SK-N-SH treated with all-trans-retinoic acid at 6 μM for 48 hours (cell line): ENCODE data around the gene ZNF460.

Source experiments
- ATAC-seq: fragments of 200-7000 bp; cut with Tn5 transposase; 3 replicates; pipeline ENCODE4 v1.9.1; 2020; ENCODE audit warnings: mild to moderate bottlenecking, moderate library complexity
- ARNTL ChIP-seq: fragments of 450-650 bp; formaldehyde crosslinking; IDR thresholded peaks from 2 replicates; pipeline ENCODE4 v1.5.0; 2020; ENCODE audit warnings: low read depth, mild to moderate bottlenecking, moderate library complexity, borderline replicate concordance
- BACH2 ChIP-seq: fragments of 250-450 bp; sonication (Bioruptor Pico); IDR thresholded peaks from 2 replicates; pipeline ENCODE4 v1.9.0; 2021; ENCODE audit warnings: mild to moderate bottlenecking, borderline replicate concordance
- CSDC2 ChIP-seq: fragments of 250-450 bp; sonication (Bioruptor Pico); IDR thresholded peaks from 2 replicates; pipeline ENCODE4 v1.5.0; 2020; ENCODE audit warnings: mild to moderate bottlenecking, moderate library complexity
- ESRRG ChIP-seq: fragments of 250-450 bp; sonication (Bioruptor Pico); IDR thresholded peaks from 2 replicates; pipeline ENCODE4 v1.6.1; 2021; ENCODE audit warnings: mild to moderate bottlenecking
- ISL1 ChIP-seq: fragments of 250-450 bp; sonication (Bioruptor Pico); IDR thresholded peaks from 2 replicates; pipeline ENCODE4 v2.1.2; 2022; ENCODE audit warnings: mild to moderate bottlenecking, moderate library complexity
- OSR1 ChIP-seq: fragments of 250-450 bp; sonication (Bioruptor Pico); IDR thresholded peaks from 2 replicates; pipeline ENCODE4 v1.8.0; 2022; ENCODE audit warnings: moderate library complexity, mild to moderate bottlenecking, inconsistent platforms
- PPARA ChIP-seq: fragments of 250-450 bp; sonication (Bioruptor Pico); IDR thresholded peaks from 2 replicates; pipeline ENCODE4 v1.5.0; 2020; ENCODE audit warnings: mild to moderate bottlenecking, borderline replicate concordance
- RARB ChIP-seq: fragments of 250-450 bp; sonication (Bioruptor Pico); IDR thresholded peaks from 2 replicates; pipeline ENCODE4 v1.8.0; 2021; ENCODE audit warnings: mild to moderate bottlenecking, moderate library complexity
- SNAI2 ChIP-seq: fragments of 250-450 bp; sonication (Bioruptor Pico); IDR thresholded peaks from 2 replicates; pipeline ENCODE4 v1.5.0; 2020; ENCODE audit warnings: mild to moderate bottlenecking, moderate library complexity
- TOX ChIP-seq: fragments of 250-450 bp; sonication (Bioruptor Pico); IDR thresholded peaks from 2 replicates; pipeline ENCODE4 v1.8.0; 2021; ENCODE audit warnings: mild to moderate bottlenecking, moderate library complexity, borderline replicate concordance
- ZC3H10 ChIP-seq: fragments of 250-450 bp; sonication (Bioruptor Pico); IDR thresholded peaks from 2 replicates; pipeline ENCODE4 v1.5.1; 2021; ENCODE audit warnings: mild to moderate bottlenecking, moderate library complexity
- ZFP3 ChIP-seq: fragments of 250-450 bp; sonication (Bioruptor Pico); IDR thresholded peaks from 2 replicates; pipeline ENCODE4 v1.5.0; 2020; ENCODE audit warnings: mild to moderate bottlenecking, moderate library complexity
- ZFP30 ChIP-seq: fragments of 450-650 bp; formaldehyde crosslinking; IDR thresholded peaks from 2 replicates; pipeline ENCODE4 v1.5.0; 2022; ENCODE audit warnings: mild to moderate bottlenecking, moderate library complexity
- ZNF565 ChIP-seq: fragments of 450-650 bp; formaldehyde crosslinking; conservative IDR thresholded peaks from 2 replicates; pipeline ENCODE4 v1.5.0; 2020; ENCODE audit warnings: low read depth, mild to moderate bottlenecking, moderate library complexity
- ZNF70 ChIP-seq: fragments of 450-650 bp; formaldehyde crosslinking; IDR thresholded peaks from 2 replicates; pipeline ENCODE4 v1.5.0; 2020; ENCODE audit warnings: mild to moderate bottlenecking, moderate library complexity
- ZNF8 ChIP-seq: fragments of 450-650 bp; formaldehyde crosslinking; IDR thresholded peaks from 2 replicates; pipeline ENCODE4 v1.5.0; 2020; ENCODE audit warnings: mild to moderate bottlenecking, moderate library complexity
- TF ChIP-seq, protein P1 (sequence below): fragments of 250-450 bp; sonication (Bioruptor Pico); IDR thresholded peaks from 2 replicates; pipeline ENCODE4 v1.5.1; 2020; ENCODE audit warnings: low read depth, mild to moderate bottlenecking, moderate library complexity
- TF ChIP-seq, protein P2 (sequence below): fragments of 250-450 bp; sonication (Bioruptor Pico); IDR thresholded peaks from 2 replicates; pipeline ENCODE4 v1.8.0; 2021; ENCODE audit warnings: low read depth, mild to moderate bottlenecking, moderate library complexity, borderline replicate concordance
- TF ChIP-seq, protein P3 (sequence below): fragments of 250-450 bp; sonication (Bioruptor Pico); IDR thresholded peaks from 2 replicates; pipeline ENCODE4 v1.8.0; 2020; ENCODE audit warnings: mild to moderate bottlenecking, moderate library complexity, borderline replicate concordance
- TF ChIP-seq, protein P4 (sequence below): fragments of 250-450 bp; sonication (Bioruptor Pico); IDR thresholded peaks from 2 replicates; pipeline ENCODE4 v1.5.1; 2021; ENCODE audit warnings: mild to moderate bottlenecking, moderate library complexity
- TF ChIP-seq, protein P5 (sequence below): fragments of 250-450 bp; sonication (Bioruptor Pico); IDR thresholded peaks from 2 replicates; pipeline ENCODE4 v1.5.0; 2020; ENCODE audit warnings: mild to moderate bottlenecking, moderate library complexity

The ZNF460 gene

DNA sequence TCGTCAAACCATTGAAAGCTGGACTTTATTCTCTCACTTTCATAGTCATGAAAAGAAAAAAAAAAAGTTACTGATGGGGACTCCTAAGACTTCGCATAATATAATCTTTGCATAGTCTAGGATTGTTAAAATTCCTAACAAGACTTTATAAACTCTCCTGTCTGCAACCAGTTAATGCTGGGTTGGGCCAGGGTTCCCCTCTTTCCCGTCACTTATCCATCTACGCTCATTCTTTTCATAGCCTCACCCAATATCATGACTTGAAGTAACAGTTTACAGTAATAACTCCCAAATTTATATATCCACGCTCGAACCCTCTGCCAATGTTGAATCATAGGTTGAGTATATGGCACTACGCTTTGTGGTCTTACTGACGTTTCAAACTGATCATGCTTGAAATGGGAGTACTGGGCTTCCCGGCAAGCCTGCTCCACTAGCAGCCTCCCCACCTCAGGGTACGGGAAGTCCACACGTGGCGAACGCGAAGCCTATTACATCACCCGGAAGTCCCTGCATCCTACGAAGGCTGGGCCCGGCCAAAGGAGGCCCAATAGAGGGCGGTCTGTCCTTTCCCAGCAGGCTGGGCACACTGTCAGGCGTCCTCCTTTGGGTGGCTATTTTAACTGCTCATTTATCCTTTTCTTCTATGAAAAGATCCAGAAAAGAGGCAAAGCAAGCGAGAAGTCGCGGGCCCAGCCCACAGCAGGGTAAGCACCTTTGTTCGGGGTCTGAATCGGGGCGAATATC is 694 bp upstream of the ZNF460 start:
- ATAC-seq: peak; percentile 96
- TF ChIP-seq, protein P1, sequence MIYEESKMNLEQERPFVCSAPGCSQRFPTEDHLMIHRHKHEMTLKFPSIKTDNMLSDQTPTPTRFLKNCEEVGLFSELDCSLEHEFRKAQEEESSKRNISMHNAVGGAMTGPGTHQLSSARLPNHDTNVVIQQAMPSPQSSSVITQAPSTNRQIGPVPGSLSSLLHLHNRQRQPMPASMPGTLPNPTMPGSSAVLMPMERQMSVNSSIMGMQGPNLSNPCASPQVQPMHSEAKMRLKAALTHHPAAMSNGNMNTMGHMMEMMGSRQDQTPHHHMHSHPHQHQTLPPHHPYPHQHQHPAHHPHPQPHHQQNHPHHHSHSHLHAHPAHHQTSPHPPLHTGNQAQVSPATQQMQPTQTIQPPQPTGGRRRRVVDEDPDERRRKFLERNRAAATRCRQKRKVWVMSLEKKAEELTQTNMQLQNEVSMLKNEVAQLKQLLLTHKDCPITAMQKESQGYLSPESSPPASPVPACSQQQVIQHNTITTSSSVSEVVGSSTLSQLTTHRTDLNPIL (CRISPR knock-in tag): peak; percentile 68
- no peak for TF ChIP-seq PPARA (CRISPR knock-in tag)
- peak; percentile 16; the same call in 1 of the 2 replicates for TF ChIP-seq ZFP3 (CRISPR knock-in tag)
- no peak for TF ChIP-seq OSR1 (CRISPR knock-in tag)
- TF ChIP-seq ZC3H10: no peak
- 0 out of 2 replicates have a peak, but pooled peaks have one; percentile 24 for TF ChIP-seq CSDC2
- TF ChIP-seq ZNF565 (CRISPR knock-in tag): no peak
- peak; percentile 55; the same call in 1 of the 2 replicates for TF ChIP-seq ZNF8 (CRISPR knock-in tag)
- TF ChIP-seq SNAI2 (CRISPR knock-in tag): 0 out of 2 replicates have a peak, but pooled peaks have one; percentile 25
- no peak for TF ChIP-seq RARB (CRISPR knock-in tag)
- TF ChIP-seq, protein P2, sequence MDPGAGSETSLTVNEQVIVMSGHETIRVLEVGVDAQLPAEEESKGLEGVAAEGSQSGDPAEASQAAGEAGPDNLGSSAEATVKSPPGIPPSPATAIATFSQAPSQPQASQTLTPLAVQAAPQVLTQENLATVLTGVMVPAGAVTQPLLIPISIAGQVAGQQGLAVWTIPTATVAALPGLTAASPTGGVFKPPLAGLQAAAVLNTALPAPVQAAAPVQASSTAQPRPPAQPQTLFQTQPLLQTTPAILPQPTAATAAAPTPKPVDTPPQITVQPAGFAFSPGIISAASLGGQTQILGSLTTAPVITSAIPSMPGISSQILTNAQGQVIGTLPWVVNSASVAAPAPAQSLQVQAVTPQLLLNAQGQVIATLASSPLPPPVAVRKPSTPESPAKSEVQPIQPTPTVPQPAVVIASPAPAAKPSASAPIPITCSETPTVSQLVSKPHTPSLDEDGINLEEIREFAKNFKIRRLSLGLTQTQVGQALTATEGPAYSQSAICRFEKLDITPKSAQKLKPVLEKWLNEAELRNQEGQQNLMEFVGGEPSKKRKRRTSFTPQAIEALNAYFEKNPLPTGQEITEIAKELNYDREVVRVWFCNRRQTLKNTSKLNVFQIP: no peak
- TF ChIP-seq, protein P3, sequence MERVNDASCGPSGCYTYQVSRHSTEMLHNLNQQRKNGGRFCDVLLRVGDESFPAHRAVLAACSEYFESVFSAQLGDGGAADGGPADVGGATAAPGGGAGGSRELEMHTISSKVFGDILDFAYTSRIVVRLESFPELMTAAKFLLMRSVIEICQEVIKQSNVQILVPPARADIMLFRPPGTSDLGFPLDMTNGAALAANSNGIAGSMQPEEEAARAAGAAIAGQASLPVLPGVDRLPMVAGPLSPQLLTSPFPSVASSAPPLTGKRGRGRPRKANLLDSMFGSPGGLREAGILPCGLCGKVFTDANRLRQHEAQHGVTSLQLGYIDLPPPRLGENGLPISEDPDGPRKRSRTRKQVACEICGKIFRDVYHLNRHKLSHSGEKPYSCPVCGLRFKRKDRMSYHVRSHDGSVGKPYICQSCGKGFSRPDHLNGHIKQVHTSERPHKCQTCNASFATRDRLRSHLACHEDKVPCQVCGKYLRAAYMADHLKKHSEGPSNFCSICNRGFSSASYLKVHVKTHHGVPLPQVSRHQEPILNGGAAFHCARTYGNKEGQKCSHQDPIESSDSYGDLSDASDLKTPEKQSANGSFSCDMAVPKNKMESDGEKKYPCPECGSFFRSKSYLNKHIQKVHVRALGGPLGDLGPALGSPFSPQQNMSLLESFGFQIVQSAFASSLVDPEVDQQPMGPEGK: no peak
- TF ChIP-seq ESRRG (CRISPR knock-in tag): no peak
- TF ChIP-seq TOX (CRISPR knock-in tag): no peak

DNA sequence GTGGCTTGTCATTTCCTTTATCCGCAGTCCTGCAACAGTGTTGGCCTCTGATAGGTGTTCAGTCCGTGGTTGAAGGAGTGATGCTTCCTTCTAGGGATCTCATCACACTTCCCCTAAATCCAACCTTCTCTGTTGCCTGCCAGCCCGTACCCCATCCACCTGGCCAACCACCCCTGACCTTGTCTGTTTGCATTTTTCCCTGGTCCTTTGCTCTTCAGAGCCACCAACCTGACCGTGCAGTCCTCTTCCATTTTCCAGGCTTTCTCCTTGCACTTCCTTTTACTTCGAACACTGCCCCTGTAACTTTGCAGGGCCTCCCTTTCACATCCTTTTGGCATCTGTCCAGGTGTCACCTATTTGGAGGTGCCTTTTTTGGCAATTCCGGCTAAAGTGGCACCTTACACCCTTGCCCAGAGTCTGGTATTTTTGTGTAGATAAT is 696 bp downstream of the ZNF460 start:
- ATAC-seq: no peak

DNA sequence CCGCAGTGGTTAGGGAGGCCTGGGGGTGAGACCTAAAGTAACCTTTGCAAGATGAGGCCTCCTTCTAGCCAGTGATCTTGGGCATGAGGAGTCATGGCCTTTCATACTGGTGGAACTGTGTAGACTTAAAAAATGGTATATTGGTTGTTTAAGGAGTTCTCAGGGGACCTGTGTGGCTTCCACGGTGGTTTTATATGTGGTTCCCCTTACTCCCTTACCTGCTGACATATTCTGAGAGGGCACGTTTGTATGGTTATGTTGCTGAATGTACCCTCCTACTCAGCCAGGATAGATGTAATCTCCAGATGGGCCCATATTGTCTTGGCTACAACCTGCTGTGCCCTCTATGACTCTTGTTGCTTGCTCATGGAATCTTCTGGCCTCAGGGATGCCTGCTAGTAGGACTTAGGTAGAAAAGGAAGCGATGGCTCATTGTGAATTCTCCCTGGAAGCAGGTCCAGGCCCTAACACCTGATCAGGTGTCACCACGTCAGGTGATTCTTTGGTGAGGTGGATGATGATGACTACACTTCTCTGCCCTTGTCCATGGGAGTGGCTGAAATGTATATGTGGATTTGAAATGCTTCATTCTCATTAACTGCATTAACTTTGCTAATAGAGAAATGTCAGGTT is 1.8 kb downstream of the ZNF460 start:
- ATAC-seq: no peak
- TF ChIP-seq, protein P4, sequence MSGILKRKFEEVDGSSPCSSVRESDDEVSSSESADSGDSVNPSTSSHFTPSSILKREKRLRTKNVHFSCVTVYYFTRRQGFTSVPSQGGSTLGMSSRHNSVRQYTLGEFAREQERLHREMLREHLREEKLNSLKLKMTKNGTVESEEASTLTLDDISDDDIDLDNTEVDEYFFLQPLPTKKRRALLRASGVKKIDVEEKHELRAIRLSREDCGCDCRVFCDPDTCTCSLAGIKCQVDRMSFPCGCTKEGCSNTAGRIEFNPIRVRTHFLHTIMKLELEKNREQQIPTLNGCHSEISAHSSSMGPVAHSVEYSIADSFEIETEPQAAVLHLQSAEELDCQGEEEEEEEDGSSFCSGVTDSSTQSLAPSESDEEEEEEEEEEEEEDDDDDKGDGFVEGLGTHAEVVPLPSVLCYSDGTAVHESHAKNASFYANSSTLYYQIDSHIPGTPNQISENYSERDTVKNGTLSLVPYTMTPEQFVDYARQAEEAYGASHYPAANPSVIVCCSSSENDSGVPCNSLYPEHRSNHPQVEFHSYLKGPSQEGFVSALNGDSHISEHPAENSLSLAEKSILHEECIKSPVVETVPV (CRISPR knock-in tag): no peak
- no peak for TF ChIP-seq ZFP30 (CRISPR knock-in tag)
- TF ChIP-seq ZNF70 (CRISPR knock-in tag): no peak
- TF ChIP-seq, all 23 proteins: peak for 0

More for the DNA sequence above, 696 bp downstream of the ZNF460 start:
- no peak for TF ChIP-seq ARNTL (CRISPR knock-in tag)
- no peak for TF ChIP-seq CSDC2
- TF ChIP-seq ZNF70 (CRISPR knock-in tag): no peak
- TF ChIP-seq ZNF565 (CRISPR knock-in tag): no peak
- TF ChIP-seq ESRRG (CRISPR knock-in tag): no peak

DNA sequence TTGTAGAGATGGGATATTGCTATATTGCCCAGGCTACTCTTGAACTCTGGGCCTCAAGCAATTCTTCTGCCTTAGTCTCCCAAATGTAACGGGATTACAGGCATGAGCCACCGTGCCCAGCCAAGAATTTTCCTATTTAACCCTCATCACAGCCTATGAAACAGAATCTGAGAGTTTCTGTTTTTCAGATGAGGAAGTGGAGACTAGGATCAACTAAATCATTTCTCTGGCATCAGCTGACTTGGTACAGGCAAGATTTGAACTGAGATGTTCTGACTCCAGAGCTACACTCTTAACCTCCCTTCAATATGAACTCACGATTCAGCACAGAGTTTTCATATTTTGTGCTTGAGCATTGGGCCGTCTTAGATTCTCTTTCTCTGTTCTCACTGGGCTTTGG is 8.1 kb downstream of the ZNF460 start:
- ATAC-seq: no peak
- no peak for TF ChIP-seq ISL1
- no peak for TF ChIP-seq ESRRG (CRISPR knock-in tag)
- no peak for TF ChIP-seq SNAI2 (CRISPR knock-in tag)
- no peak for TF ChIP-seq ARNTL (CRISPR knock-in tag)

DNA sequence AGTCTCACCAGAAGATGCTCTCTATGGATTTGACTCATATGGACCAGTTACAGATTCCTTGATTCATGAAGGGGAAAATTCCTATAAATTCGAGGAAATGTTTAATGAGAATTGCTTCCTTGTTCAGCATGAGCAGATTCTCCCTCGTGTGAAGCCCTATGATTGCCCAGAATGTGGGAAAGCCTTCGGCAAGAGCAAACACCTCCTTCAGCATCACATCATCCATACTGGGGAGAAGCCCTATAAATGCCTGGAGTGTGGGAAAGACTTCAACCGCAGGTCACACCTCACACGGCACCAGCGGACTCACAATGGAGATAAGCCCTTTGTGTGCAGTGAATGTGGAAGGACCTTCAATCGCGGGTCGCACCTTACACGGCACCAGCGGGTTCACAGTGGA is 10.7 kb downstream of the ZNF460 start:
- no peak for TF ChIP-seq RARB (CRISPR knock-in tag)
- no peak for TF ChIP-seq BACH2
- TF ChIP-seq, protein P5, sequence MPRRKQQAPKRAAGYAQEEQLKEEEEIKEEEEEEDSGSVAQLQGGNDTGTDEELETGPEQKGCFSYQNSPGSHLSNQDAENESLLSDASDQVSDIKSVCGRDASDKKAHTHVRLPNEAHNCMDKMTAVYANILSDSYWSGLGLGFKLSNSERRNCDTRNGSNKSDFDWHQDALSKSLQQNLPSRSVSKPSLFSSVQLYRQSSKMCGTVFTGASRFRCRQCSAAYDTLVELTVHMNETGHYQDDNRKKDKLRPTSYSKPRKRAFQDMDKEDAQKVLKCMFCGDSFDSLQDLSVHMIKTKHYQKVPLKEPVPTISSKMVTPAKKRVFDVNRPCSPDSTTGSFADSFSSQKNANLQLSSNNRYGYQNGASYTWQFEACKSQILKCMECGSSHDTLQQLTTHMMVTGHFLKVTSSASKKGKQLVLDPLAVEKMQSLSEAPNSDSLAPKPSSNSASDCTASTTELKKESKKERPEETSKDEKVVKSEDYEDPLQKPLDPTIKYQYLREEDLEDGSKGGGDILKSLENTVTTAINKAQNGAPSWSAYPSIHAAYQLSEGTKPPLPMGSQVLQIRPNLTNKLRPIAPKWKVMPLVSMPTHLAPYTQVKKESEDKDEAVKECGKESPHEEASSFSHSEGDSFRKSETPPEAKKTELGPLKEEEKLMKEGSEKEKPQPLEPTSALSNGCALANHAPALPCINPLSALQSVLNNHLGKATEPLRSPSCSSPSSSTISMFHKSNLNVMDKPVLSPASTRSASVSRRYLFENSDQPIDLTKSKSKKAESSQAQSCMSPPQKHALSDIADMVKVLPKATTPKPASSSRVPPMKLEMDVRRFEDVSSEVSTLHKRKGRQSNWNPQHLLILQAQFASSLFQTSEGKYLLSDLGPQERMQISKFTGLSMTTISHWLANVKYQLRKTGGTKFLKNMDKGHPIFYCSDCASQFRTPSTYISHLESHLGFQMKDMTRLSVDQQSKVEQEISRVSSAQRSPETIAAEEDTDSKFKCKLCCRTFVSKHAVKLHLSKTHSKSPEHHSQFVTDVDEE: no peak
- ATAC-seq: no peak
